ENCODE results near the gene NSD2.

NSD2 gene

DNA sequence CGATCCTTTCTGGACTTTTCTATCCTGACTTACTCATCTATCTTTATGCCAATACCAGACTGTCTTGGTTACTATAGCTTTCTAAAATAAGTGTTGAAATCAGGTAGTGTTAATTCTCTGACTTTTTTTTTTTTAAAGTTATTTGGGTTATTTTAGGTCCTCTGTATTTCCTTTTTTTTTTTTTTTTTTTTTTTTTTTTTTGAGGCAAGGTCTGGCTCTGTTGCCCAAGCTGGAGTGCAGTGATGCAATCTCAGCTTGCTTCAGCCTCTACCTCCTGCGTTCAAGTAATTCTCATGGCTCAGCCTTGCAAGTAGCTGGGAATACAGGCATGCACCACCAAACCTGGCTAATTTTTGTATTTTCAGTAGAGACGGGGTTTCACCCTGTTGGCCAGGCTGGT lies 140.4 kb downstream of the NSD2 start:
- no peak for TF ChIP-seq POLR2AphosphoS5 (IDR thresholded peaks at IDR 0.05; ENCODE audit: low read depth, low read length)
- no peak for TF ChIP-seq SIN3A (IDR thresholded peaks at IDR 0.05; ENCODE audit: borderline replicate concordance, insufficient read depth, low read length)
- TF ChIP-seq FOXP2 (optimal IDR thresholded peaks at IDR 0.05; ENCODE audit: borderline replicate concordance, extremely low read depth, extremely low read length, insufficient read depth) = no peak
- TF ChIP-seq, protein P1, sequence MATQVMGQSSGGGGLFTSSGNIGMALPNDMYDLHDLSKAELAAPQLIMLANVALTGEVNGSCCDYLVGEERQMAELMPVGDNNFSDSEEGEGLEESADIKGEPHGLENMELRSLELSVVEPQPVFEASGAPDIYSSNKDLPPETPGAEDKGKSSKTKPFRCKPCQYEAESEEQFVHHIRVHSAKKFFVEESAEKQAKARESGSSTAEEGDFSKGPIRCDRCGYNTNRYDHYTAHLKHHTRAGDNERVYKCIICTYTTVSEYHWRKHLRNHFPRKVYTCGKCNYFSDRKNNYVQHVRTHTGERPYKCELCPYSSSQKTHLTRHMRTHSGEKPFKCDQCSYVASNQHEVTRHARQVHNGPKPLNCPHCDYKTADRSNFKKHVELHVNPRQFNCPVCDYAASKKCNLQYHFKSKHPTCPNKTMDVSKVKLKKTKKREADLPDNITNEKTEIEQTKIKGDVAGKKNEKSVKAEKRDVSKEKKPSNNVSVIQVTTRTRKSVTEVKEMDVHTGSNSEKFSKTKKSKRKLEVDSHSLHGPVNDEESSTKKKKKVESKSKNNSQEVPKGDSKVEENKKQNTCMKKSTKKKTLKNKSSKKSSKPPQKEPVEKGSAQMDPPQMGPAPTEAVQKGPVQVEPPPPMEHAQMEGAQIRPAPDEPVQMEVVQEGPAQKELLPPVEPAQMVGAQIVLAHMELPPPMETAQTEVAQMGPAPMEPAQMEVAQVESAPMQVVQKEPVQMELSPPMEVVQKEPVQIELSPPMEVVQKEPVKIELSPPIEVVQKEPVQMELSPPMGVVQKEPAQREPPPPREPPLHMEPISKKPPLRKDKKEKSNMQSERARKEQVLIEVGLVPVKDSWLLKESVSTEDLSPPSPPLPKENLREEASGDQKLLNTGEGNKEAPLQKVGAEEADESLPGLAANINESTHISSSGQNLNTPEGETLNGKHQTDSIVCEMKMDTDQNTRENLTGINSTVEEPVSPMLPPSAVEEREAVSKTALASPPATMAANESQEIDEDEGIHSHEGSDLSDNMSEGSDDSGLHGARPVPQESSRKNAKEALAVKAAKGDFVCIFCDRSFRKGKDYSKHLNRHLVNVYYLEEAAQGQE (IDR thresholded peaks at IDR 0.05; ENCODE audit: insufficient read depth in 1 of 2, low read depth in 2 of 2, low read length in 2 of 2) = no peak
- TF ChIP-seq TAF1 (IDR thresholded peaks at IDR 0.05; ENCODE audit: borderline replicate concordance, insufficient read depth, low read length) = no peak

DNA sequence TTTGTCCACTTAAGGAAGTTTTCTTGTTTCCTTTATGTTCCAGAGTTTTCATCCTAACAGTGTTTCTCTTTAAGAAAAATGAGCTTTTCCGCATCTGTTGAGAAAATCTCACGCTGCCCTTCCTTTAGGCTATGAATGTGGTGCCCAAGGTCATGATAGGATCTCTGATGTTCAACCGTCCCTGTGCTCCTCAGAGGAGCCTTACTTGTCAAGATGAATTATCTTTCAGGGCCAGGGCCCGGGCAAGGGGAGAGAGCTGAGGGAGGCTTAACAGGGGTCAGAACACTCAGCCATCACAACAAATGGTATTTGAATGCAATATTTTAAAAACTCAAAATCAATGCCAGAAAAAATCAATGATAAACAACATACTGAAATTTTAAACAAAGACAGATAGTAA lies 143.8 kb downstream of the NSD2 start:
- TF ChIP-seq FOXP2 (optimal IDR thresholded peaks at IDR 0.05; ENCODE audit: borderline replicate concordance, extremely low read depth, extremely low read length, insufficient read depth) (no peak), TAF1 (IDR thresholded peaks at IDR 0.05; ENCODE audit: borderline replicate concordance, insufficient read depth, low read length) (no peak), SIN3A (IDR thresholded peaks at IDR 0.05; ENCODE audit: borderline replicate concordance, insufficient read depth, low read length) (no peak), POLR2AphosphoS5 (IDR thresholded peaks at IDR 0.05; ENCODE audit: low read depth, low read length) (no peak)
- TF ChIP-seq, protein P1 (IDR thresholded peaks at IDR 0.05; ENCODE audit: insufficient read depth in 1 of 2, low read depth in 2 of 2, low read length in 2 of 2) = no peak

DNA sequence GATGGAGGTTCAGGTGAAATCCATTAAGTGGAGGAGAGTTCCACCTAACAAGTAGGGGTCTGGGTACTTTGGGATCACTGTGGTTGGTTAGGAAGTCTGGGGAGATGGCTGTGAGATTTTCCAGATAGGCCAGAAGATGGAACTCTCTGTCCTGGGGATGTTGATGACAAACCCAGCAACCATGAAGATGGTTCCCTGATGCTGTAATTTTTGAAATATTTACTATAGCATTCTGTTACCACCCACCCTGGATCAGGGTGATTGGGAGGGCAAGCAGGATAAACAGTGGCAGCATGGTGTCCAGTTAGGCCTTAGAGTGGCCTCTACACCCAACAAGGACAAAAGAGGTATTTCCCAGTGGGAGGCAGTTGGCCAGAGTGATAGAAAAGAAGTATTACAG lies 153.5 kb downstream of the NSD2 start:
- TF ChIP-seq, protein P1 (IDR thresholded peaks at IDR 0.05; ENCODE audit: insufficient read depth in 1 of 2, low read depth in 2 of 2, low read length in 2 of 2) = no peak

DNA sequence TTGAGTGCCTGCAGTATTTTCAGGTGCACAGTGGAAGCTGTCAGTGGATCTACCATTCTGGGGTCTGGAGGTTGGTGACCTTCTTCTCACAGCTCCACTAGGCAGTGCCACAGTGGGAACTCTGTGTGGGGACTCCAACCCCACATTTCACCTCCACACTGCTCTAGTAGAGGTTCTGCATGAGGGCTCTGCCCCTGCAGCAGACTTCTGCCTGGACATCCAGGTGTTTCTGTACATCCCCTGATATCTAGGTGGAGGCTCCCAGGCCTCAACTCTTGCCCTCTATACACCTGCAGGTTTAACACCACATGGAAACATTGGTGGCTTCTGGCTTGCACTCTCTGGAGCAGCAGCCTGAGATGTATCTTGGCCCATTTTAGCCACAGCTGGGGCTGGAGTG lies 154.6 kb downstream of the NSD2 start:
- TF ChIP-seq, protein P1 (IDR thresholded peaks at IDR 0.05; ENCODE audit: insufficient read depth in 1 of 2, low read depth in 2 of 2, low read length in 2 of 2) = no peak
- TF ChIP-seq TAF1 (IDR thresholded peaks at IDR 0.05; ENCODE audit: borderline replicate concordance, insufficient read depth, low read length) (no peak), FOXP2 (optimal IDR thresholded peaks at IDR 0.05; ENCODE audit: borderline replicate concordance, extremely low read depth, extremely low read length, insufficient read depth) (no peak), POLR2AphosphoS5 (IDR thresholded peaks at IDR 0.05; ENCODE audit: low read depth, low read length) (no peak), SIN3A (IDR thresholded peaks at IDR 0.05; ENCODE audit: borderline replicate concordance, insufficient read depth, low read length) (no peak)

All from PFSK-1 (cell line).